HG02678 (cell line): Measurements from ENCODE around the gene ARFIP1.

Experiments
- ATAC-seq: cut with Tn5 transposase; IDR thresholded peaks from one replicate; pipeline ENCODE4 v1.9.1; 2021; ENCODE audit warnings: mild to moderate bottlenecking, moderate library complexity; ENCODE audit not compliant: unreplicated experiment

The ARFIP1 gene

GRCh38 chr4:152957437-152958171 lies 177.8 kb downstream of the ARFIP1 start:
- ATAC-seq, result no peak

- no peak for ATAC-seq
Observed at GRCh38 chr4:152959080-152959479, 179.3 kb downstream of the ARFIP1 start.

- ATAC-seq, result no peak
Observed at GRCh38 chr4:152960082-152960481, 180.3 kb downstream of the ARFIP1 start.

GRCh38 chr4:152961014-152961772 lies 181.4 kb downstream of the ARFIP1 start:
- ATAC-seq, result no peak

GRCh38 chr4:152961773-152962115 lies 182.0 kb downstream of the ARFIP1 start:
- no peak for ATAC-seq
